ENCODE results near the gene RBM7. TPM values are rescaled to one million over a fixed set of nuclear protein-coding genes. Genes with fewer than 3 reads are reported as not detected.
A peak's percentile ranks its signal among the peaks of the same experiment; 100 is the strongest.

Gene RBM7
- total RNA-seq (10 to 100 TPM; 29.9 to 42.6 TPM), polyA plus RNA-seq (ENCODE audit: insufficient read length in 2 of 2) (10 to 100 TPM; 27.9 to 33.8 TPM)
- long read RNA-seq, donor 1, full-length matches to known transcripts, result 8 of 8 reads
- long read RNA-seq, donor 1, partial matches to known transcripts, result 0 of 8 reads
- long read RNA-seq, donor 1, other reads (novel, unspliced or antisense), result 0 of 8 reads
- long read RNA-seq, donor 2, full-length matches to known transcripts, result 8 of 8 reads
- long read RNA-seq, donor 2, partial matches to known transcripts, result 0 of 8 reads
- long read RNA-seq, donor 2, other reads (novel, unspliced or antisense), result 0 of 8 reads
- long read RNA-seq, donor 3, full-length matches to known transcripts, result 7 of 7 reads
- long read RNA-seq, donor 3, partial matches to known transcripts, result 0 of 7 reads
- long read RNA-seq, donor 3, other reads (novel, unspliced or antisense), result 0 of 7 reads
- long read RNA-seq, donor 4, full-length matches to known transcripts, result 21 of 21 reads
- long read RNA-seq, donor 4, partial matches to known transcripts, result 0 of 21 reads
- long read RNA-seq, donor 4, other reads (novel, unspliced or antisense), result 0 of 21 reads

- Histone ChIP-seq H3K4me1 (ENCODE audit: control insufficient read depth, insufficient read depth, low read length) (peaks cover 6% of the 10 kb centered on the region), H3K4me3 (ENCODE audit: low read depth, low read length) (peak within 1 kb of the TSS; percentile 99), H3K36me3 (ENCODE audit: control insufficient read depth, insufficient read depth, low read length) (peaks cover 2% of the 10 kb centered on the region), H3K27ac (ENCODE audit: low read depth, low read length) (peak within 1 kb of the TSS; percentile 98), H3K27me3 (ENCODE audit: control insufficient read depth, insufficient read depth, low read length) (no peaks in the 10 kb centered on the region), H3K9me3 (ENCODE audit: control insufficient read depth, insufficient read depth, low read length) (no peaks in the 10 kb centered on the region)
- peak; percentile 92 to 99 (median 95) for DNase-seq (ENCODE audit: low read depth in 4 of 6, low spot score in 6 of 6)
- WGBS (ENCODE audit: insufficient coverage), result under 1% methylated on average over 65 of the region's 65 CpGs
Measured at GRCh38 chr11:114400216-114400914, at the start of gene RBM7, which contains the start of gene C11orf71. Gene RBM7 (plus strand): TSS chr11:114400666. CDS start chr11:114400672, 6 bp downstream. Gene C11orf71 (minus strand): TSS chr11:114400511. CDS start chr11:114400331, 180 bp downstream.

DNA sequence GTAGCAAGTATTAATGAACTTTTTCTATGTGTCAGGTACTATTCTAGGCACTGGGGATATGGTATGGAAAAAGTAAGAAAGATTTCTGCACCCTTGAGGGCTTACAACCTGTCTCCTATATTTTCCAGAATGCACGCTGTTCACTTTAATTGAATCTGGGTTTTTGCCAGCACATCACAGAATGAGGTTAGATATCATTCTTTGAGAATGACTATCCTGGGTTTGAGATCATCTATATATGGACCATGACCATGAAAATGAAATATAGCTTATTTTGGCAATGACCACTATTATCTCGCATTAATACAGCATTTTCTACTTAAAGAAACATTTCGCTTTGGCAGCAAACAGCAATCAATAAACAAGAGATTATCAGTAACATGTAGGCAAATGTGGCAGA lies 47.0 kb upstream of the RBM7 start:
- DNase-seq (ENCODE audit: low read depth in 4 of 6, low spot score in 6 of 6), result no peak
- Histone ChIP-seq H3K4me1 (ENCODE audit: control insufficient read depth, insufficient read depth, low read length) (no peaks in the 10 kb centered on the region), H3K9me3 (ENCODE audit: control insufficient read depth, insufficient read depth, low read length) (no peaks in the 10 kb centered on the region), H3K27me3 (ENCODE audit: control insufficient read depth, insufficient read depth, low read length) (no peaks in the 10 kb centered on the region), H3K36me3 (ENCODE audit: control insufficient read depth, insufficient read depth, low read length) (no peaks in the 10 kb centered on the region), H3K4me3 (ENCODE audit: low read depth, low read length) (no peak overlapping the region), H3K27ac (ENCODE audit: low read depth, low read length) (no peak overlapping the region)
- no CpG with 5 or more reads among the region's 3 CpGs for WGBS (ENCODE audit: insufficient coverage)

- H3K27me3 ChIP-seq (ENCODE audit: control insufficient read depth, insufficient read depth, low read length), result no peaks in the 10 kb centered on the region
- no peaks in the 10 kb centered on the region for H3K9me3 ChIP-seq (ENCODE audit: control insufficient read depth, insufficient read depth, low read length)
- H3K27ac ChIP-seq (ENCODE audit: low read depth, low read length), result no peak overlapping the region
- DNase-seq (ENCODE audit: low read depth in 4 of 6, low spot score in 6 of 6), result peak in 2 of 6 donors; percentile 21 to 24
- WGBS (ENCODE audit: insufficient coverage), result 76% methylated on average over 3 of the region's 3 CpGs
- no peaks in the 10 kb centered on the region for H3K36me3 ChIP-seq (ENCODE audit: control insufficient read depth, insufficient read depth, low read length)
- H3K4me3 ChIP-seq (ENCODE audit: low read depth, low read length), result no peak overlapping the region
- no peaks in the 10 kb centered on the region for H3K4me1 ChIP-seq (ENCODE audit: control insufficient read depth, insufficient read depth, low read length)
Measured at GRCh38 chr11:114354076-114354475, 46.4 kb upstream of the RBM7 start.

- no peak overlapping the region for H3K27ac ChIP-seq (ENCODE audit: low read depth, low read length)
- no peaks in the 10 kb centered on the region for H3K36me3 ChIP-seq (ENCODE audit: control insufficient read depth, insufficient read depth, low read length)
- no peak for DNase-seq (ENCODE audit: low read depth in 4 of 6, low spot score in 6 of 6)
- no peak overlapping the region for H3K4me3 ChIP-seq (ENCODE audit: low read depth, low read length)
- no CpG with 5 or more reads among the region's 1 CpG for WGBS (ENCODE audit: insufficient coverage)
- no peaks in the 10 kb centered on the region for H3K4me1 ChIP-seq (ENCODE audit: control insufficient read depth, insufficient read depth, low read length)
- no peaks in the 10 kb centered on the region for H3K9me3 ChIP-seq (ENCODE audit: control insufficient read depth, insufficient read depth, low read length)
- no peaks in the 10 kb centered on the region for H3K27me3 ChIP-seq (ENCODE audit: control insufficient read depth, insufficient read depth, low read length)
Measured at GRCh38 chr11:114358716-114359115, 41.8 kb upstream of the RBM7 start.

GRCh38 chr11:114359342-114359741 lies 41.1 kb upstream of the RBM7 start:
- Histone ChIP-seq H3K4me3 (ENCODE audit: low read depth, low read length) (no peak overlapping the region), H3K9me3 (ENCODE audit: control insufficient read depth, insufficient read depth, low read length) (no peaks in the 10 kb centered on the region), H3K4me1 (ENCODE audit: control insufficient read depth, insufficient read depth, low read length) (no peaks in the 10 kb centered on the region), H3K27me3 (ENCODE audit: control insufficient read depth, insufficient read depth, low read length) (no peaks in the 10 kb centered on the region), H3K36me3 (ENCODE audit: control insufficient read depth, insufficient read depth, low read length) (no peaks in the 10 kb centered on the region), H3K27ac (ENCODE audit: low read depth, low read length) (no peak overlapping the region)
- no peak for DNase-seq (ENCODE audit: low read depth in 4 of 6, low spot score in 6 of 6)

DNA sequence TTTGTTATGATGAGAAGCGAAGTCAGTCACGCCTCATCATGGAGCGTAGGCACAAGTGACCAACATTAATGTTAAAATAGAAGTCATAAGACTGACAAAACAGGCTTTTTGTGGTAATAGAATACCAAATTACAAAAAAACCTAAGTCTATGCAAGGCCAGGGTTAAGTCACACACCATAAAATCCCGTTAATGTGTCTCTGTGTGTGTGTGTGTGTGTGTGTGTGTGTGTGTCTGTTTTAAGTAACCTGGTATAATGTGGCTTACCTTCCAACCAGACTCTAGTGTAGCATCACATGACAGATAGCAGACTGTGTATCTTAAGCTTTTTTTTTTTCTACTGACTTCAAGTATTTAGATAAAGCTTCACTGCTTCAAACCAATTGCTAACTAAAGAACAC lies 38.1 kb upstream of the RBM7 start:
- no peaks in the 10 kb centered on the region for H3K9me3 ChIP-seq (ENCODE audit: control insufficient read depth, insufficient read depth, low read length)
- H3K36me3 ChIP-seq (ENCODE audit: control insufficient read depth, insufficient read depth, low read length), result no peaks in the 10 kb centered on the region
- H3K27ac ChIP-seq (ENCODE audit: low read depth, low read length), result no peak overlapping the region
- no peak overlapping the region for H3K4me3 ChIP-seq (ENCODE audit: low read depth, low read length)
- DNase-seq (ENCODE audit: low read depth in 4 of 6, low spot score in 6 of 6), result no peak
- H3K27me3 ChIP-seq (ENCODE audit: control insufficient read depth, insufficient read depth, low read length), result no peaks in the 10 kb centered on the region
- no CpG with 5 or more reads among the region's 4 CpGs for WGBS (ENCODE audit: insufficient coverage)
- no peaks in the 10 kb centered on the region for H3K4me1 ChIP-seq (ENCODE audit: control insufficient read depth, insufficient read depth, low read length)

GRCh38 chr11:114362958-114363357 lies 37.5 kb upstream of the RBM7 start:
- DNase-seq (ENCODE audit: low read depth in 4 of 6, low spot score in 6 of 6), result no peak
- 80% methylated on average over 1 of the region's 3 CpGs for WGBS (ENCODE audit: insufficient coverage)

GRCh38 chr11:114366331-114367243 lies 33.9 kb upstream of the RBM7 start:
- no peak overlapping the region for H3K27ac ChIP-seq (ENCODE audit: low read depth, low read length)
- H3K9me3 ChIP-seq (ENCODE audit: control insufficient read depth, insufficient read depth, low read length), result no peaks in the 10 kb centered on the region
- WGBS (ENCODE audit: insufficient coverage), result 84% methylated on average over 10 of the region's 13 CpGs
- no peaks in the 10 kb centered on the region for H3K36me3 ChIP-seq (ENCODE audit: control insufficient read depth, insufficient read depth, low read length)
- H3K27me3 ChIP-seq (ENCODE audit: control insufficient read depth, insufficient read depth, low read length), result no peaks in the 10 kb centered on the region
- no peaks in the 10 kb centered on the region for H3K4me1 ChIP-seq (ENCODE audit: control insufficient read depth, insufficient read depth, low read length)
- DNase-seq (ENCODE audit: low read depth in 4 of 6, low spot score in 6 of 6), result no peak
- no peak overlapping the region for H3K4me3 ChIP-seq (ENCODE audit: low read depth, low read length)

More at GRCh38 chr11:114362958-114363357, 37.5 kb upstream of the RBM7 start:
- Histone ChIP-seq H3K27me3 (ENCODE audit: control insufficient read depth, insufficient read depth, low read length) (no peaks in the 10 kb centered on the region), H3K4me1 (ENCODE audit: control insufficient read depth, insufficient read depth, low read length) (no peaks in the 10 kb centered on the region), H3K36me3 (ENCODE audit: control insufficient read depth, insufficient read depth, low read length) (no peaks in the 10 kb centered on the region), H3K9me3 (ENCODE audit: control insufficient read depth, insufficient read depth, low read length) (no peaks in the 10 kb centered on the region), H3K4me3 (ENCODE audit: low read depth, low read length) (no peak overlapping the region), H3K27ac (ENCODE audit: low read depth, low read length) (no peak overlapping the region)

Measured in spinal cord (tissue), 10 donors.